Posterior vena cava (tissue), 2 donors: Measurements from ENCODE around the gene AFDN. TPM values are rescaled to one million over a fixed set of nuclear protein-coding genes. Genes with fewer than 3 reads are reported as not detected.

Experiments
- DNase-seq: peaks from one replicate; pipeline ENCODE4 v3.0.0-alpha.2; 2020; ENCODE audit warnings: low spot score
- intact Hi-C, 2 donors: fragments of 100-400 bp; cut with DNase I; formaldehyde crosslinking; loops; one replicate each; pipeline versions ENCODE4 v1.14.1 to v1.14.2; 2022 to 2023
- total RNA-seq, 2 donors: library from RNA; stranded (reverse); fragmentation: NEBNext Ultra II Directional; extraction: Animal tissue kit (Norgen Biotek cat#: 25700); gene quantifications; one replicate each; pipeline ENCODE4 v1.2.1, GENCODE V29; 2021
- donor health status: DM: yes; HTN: yes; CAD: no.
- donor health status: DM: yes; HTN: yes; CAD: no.

Gene AFDN
- total RNA-seq, 2 donors from 2014 or later: 49.3 to 68.6 TPM

DNA sequence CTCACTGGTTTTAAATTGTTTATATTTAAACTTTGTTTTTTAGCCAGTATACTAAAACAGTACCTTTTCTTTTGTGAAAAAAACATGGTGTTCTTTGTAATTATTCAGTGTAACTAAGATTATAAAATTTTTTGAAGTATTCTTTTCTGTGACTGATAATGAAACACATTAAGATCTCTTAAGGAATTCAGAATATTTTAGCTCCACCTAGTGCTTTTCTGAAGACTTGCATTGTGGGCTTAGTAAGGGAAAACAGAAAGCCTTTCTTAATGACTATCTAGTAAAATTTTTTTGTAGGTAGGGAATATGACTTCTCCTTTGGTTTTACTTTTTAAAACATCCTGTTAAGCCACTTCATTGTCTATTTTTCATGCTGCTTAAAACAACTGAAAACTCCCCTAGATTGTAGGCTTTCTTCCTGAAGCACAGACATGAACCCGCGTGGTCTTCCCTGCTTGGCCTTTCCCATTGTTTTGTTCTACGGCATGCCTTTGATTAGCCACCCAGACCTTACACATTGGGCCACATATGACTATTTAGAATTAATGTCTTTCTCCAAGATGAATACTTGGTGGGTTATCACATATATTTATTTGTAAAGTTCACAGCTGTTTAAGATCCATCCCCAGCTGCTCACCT, 72.1 kb downstream of the AFDN start:
- intact Hi-C loops: loop anchor here (10.0 kb wide), 2 partner anchors 414 to 684 kb away; no protein-coding TSS in a partner anchor
- DNase-seq: no peak

DNA sequence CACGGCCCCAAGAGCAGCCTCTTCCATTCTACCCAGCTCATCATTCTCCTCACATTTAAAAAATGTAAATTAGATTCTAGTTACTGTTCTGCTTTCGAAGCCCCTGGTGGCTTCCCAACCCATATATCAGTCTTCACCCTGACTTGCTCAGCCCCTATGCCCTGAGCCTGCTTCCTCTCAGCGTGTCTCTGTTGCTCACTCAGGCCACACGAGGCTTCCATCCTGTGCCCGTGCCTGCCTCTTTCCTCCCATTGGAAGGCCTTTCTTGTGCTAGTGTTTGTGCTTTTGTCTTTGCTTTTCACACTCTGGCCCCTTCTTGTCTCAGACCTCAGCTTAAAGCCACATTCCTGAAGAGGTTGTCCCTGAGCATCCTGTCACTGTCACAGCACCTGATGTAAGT, 78.1 kb downstream of the AFDN start:
- DNase-seq: no peak
- intact Hi-C loops: loop anchor here in 1 of 2 donors (10.0 kb wide), 1 partner anchor 420 kb away; no protein-coding TSS in a partner anchor

DNA sequence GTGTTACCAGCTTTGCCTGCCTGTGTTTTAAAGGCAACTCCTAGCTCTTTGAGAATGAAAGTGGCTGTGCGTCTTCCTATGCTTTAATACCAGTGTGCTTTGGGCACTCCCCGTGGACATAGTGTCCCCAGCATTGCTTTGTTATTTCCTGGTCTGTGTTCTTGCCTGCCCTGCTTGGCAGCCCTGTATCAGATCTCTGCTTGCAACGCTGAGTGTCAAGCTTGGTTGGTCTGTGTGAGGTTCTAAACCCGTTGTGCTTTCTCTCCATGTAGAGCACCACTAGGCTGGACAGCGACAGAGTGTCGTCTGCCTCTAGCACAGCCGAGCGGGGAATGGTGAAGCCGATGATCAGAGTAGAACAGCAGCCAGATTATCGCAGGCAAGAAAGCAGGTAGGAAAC, 80.2 kb downstream of the AFDN start:
- no peak for DNase-seq
- intact Hi-C loops: loop anchor here in 1 of 2 donors (10.0 kb wide), 1 partner anchor 422 kb away; no protein-coding TSS in a partner anchor

DNA sequence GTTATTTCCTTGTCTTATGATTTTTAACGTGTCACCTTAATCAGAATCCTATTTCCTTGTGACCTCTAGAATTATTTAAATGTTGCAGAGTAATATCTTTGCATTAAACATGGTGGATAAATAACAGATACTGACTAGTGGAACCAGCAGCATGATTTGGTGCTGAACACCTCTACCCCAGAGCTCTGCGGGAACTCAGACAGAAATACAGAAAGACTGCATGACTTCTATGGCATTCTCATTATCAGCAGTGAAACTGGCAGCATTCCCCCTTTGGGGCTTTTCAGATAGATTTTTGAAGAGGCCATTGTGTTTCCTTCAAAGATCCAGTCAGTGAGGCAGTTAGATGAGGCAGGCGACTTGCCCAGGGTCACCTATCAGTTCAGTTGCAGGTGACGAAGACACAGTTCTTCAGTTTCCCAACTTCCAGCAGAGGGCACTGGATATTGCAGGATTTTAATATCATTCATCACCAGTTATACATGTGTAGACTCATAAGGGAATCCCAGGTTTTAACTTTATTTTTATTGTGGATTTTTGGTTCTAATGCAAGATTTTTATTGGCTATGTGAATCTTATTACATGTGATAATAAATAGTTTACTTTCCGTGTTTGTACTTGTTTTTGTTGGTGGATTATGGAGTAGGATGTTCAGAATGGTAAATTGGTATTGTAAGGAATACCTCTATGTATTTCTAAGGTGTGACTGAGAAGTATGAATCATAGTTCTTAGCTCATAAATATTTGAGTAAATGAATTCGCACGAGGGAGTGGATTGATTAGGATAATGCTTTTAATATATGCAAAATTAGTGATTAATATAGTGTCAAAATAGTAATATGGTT, 81.3 kb downstream of the AFDN start:
- intact Hi-C loops: loop anchor here in 1 of 2 donors (1.0 to 10.0 kb wide), 2 partner anchors 31 to 423 kb away; no protein-coding TSS in a partner anchor
- no peak for DNase-seq

DNA sequence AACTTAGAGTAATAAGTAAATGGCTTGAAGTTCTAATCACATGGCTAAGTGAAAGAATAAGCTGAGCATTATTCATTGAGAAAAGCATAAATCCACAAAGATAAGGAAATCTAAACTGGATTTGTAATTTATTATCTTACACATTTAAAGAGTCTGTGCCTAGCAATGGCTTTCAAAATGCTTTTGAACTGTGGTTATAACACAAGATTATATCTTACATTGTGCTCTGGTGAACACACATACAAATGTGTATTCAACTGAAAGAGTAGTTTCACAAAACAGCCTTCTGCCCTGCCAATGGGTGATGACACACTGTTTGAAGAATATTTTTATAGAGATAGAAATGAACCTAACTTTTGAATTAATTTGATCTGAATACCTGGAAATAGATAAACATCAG, 83.3 kb downstream of the AFDN start:
- no peak for DNase-seq
- intact Hi-C loops: no loop called here

DNA sequence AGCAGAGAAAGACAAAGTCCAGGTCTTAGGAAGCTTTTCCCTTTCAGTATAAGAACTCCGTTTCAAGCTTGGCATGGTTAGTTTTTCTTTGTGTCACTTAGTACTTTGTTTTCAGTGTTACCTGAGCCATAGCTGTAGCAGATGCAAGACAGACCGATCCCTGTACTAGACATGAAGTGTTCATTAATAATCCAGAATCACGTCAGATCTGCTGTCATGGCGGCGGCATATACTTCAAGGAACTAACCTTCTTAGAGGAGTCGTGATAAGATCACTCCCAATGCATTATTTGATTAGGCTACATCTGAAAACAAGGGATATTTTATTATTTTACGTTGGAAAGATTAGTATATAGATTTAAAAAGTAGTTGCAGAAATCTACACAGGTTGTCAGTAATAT, 83.9 kb downstream of the AFDN start:
- intact Hi-C loops: no loop called here
- DNase-seq: no peak

DNA sequence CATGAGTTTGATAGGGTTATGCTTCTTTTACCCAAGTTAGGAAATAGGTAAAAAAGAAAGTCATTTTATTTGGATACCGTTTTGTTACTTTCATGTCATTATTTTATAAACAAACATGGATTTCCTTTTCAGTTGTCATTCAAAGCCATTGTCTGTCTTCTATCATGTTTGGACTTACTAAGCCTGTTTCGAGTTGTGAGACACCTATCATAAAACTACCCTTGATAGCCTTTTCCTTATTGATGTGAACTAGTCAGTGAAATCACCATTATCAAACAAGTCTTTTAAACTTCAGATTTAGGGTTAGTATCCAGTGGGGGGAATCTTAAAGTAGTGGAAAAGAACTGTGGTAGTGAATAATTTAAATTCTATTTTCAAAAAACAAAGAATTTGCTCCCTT, 85.8 kb downstream of the AFDN start:
- DNase-seq: no peak
- intact Hi-C loops: no loop called here

DNA sequence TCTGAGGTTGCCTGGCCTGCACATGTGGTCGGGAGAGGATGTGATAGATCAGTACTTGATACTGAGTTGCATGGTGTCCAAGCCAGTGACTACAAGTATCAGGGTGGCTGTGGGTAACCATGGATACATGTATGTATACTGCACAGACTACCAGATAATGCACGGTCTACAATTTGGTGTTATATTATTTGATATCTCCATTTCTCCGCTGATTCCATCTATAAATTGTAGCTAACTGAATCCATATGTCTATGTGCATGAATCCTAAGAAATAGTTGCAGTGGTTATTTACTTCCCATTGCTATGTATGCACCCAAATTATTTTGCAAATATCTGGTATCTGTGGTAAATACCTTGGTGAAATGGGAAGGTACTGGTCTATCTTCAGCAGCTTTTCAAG, 87.0 kb downstream of the AFDN start:
- intact Hi-C loops: no loop called here

DNA sequence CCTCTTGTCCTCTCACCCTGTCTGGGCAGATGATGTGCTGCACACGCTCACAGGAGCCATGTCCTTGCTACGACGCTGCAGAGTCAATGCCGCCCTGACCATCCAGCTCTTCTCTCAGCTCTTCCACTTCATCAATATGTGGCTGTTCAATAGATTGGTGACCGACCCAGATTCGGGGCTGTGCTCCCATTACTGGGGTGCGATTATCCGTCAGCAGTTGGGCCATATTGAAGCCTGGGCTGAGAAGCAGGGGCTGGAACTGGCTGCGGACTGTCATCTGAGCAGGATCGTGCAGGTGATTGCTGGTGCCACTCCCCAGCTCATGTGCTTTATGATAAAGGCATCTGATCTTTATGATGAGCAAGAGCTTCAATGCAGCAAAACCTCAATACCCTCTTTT, 88.4 kb downstream of the AFDN start:
- intact Hi-C loops: no loop called here
- DNase-seq: no peak

More for the DNA sequence above, 87.0 kb downstream of the AFDN start:
- DNase-seq: no peak

DNA sequence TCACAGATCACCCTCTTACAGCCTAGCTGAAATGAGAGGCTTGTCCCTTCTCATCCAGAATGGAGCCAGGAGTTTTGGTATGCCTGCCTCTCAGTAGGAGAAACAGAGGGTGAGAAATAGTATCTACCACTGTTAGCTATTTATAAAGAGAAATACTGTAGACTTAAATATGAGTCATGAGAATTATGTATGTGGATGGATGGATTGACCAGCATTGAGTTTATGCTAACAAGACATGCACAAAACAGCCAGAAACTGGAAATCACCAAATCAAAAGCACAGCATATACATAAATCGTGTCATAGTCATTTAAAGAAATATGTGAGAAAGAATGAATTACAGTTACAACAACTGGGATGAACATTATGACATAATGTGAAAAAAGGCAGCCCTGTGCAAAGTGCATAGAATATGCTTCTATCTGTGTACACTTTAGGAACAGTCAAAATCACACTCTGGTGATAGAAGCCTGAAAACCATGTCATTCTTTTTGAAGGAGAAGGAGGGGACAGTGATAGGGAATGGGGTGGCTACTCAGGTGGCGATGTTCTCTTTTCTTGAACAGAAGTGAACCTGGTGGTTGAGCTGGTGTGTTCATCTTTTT, 90.9 kb downstream of the AFDN start:
- DNase-seq: no peak
- intact Hi-C loops: no loop called here

DNA sequence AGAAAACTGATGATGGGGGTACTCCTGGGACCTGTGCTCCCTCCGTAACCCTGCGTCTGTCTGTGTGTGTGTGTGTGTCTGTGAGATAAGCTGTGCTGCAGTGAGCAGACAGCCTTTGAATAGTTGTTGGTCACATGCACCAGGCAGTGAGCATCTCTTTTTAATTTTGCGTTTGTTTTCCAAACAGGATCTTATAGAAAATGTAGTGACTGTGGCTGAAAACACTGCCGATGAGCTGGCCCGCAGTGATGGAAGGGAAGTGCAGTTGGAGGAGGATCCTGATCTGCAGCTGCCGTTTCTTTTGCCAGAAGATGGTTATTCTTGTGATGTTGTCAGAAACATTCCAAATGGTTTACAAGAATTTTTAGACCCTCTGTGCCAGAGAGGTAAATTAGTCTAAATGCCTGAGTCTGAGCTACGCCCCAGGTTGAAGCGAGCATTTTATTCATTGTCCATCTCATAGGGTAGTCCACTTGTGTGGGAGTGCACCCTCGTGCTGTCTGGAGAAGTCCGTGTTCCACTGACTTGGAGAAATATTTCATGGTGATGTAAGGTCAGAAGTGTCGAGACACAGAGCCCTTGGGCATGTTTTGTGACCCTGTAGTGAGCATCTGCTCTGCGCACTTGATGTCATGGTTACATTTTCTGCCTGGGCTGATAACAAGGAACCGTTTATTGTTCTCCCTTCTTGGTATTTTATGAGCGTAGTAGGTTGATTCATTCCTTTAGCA, 92.0 kb downstream of the AFDN start:
- intact Hi-C loops: no loop called here
- no peak for DNase-seq

DNA sequence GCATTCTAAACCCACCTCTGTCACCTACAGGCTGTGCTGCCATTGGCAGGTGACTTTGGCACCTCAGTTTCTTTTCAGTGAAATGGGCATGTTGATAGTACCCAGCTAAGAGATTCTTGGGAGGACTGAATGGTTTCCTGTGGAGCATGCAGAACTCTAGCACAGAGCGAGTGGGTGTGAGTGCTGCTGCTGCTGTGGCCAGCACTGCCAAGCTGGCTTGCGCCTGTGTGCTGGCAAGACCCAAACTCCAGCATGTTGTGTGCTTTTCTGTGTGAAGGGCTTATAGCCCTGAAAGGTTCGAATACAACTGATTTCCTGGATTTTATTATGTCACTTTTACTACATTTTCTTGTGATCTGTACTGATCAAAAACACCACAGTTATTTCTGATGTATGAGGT, 92.6 kb downstream of the AFDN start:
- DNase-seq: no peak
- intact Hi-C loops: no loop called here

DNA sequence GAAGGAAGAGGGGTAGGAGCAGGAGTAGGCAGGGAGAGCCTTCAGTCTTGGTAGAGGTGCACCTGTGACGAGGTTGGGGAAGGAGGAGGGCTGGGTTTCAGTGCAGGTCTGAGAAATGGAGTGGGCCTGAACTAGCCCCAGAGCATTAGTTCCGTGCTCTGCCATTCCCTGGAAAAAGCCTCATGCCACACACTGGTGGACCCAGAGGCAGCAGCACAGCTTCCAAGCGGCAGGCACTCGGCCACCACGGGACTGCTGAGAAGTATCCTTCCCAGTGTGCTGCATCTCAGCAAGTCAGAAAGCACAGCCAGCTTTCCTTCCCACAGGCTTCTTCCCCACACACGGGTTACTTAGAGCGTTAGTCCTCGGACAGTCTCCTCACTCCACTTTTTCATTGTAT, 93.5 kb downstream of the AFDN start:
- intact Hi-C loops: no loop called here
- DNase-seq: no peak

DNA sequence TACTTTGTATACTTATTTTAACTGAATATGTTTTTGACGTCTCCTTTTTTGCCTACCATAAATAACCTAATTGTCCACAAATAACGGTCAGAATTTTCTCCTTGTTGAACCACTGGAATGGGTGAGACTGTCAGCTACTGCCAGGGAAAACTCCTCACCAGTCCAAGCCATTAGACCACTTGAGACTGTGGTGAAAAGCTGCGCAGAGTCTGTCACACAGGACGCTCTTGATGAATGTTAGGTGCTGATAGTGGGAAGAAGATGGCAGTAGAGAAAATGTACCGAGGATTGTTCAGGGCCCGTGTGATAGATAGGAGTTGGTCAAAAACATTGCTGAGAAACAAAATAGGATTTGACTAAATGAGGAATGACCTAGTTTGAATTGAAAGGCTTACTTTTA, 95.1 kb downstream of the AFDN start:
- DNase-seq: no peak
- intact Hi-C loops: no loop called here

DNA sequence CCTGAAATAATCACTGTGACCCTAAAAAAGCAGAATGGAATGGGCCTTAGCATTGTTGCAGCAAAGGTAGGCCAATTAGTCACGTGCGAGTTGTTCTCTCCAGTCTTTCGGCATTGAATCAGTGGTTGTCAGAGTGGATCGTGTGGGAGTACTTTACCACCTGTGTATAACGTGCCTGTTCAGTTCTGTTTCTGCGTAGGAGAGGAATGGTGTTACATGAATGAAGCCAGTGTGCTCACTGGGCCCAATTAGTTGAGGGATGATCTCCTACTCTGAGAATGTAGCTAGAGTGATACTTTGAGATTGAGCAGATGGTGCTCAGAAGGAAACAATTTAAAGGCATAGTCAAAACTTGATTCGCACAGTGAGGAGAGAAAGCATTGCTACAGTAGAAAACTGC, 98.3 kb downstream of the AFDN start:
- DNase-seq: no peak

DNA sequence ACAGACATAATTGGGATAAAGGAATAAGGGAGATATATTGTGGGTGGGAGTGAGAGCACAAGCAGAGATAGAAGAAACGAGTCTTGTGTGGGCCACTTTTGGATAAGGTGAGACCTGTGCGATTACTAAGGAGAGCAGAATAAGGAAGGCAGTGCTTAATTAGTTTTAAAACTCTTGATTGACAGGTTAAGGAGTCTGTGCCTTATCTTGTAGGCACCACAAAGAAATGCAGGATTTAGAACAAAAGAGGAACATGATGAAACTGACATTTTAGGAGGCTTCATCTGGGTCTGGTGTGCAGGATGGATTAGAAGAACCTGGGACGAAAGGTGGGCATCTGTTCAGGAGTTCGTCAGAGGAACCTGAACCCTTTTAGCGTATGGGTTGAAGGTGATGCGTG, 100.5 kb downstream of the AFDN start:
- intact Hi-C loops: no loop called here
- no peak for DNase-seq

More for the DNA sequence above, 98.3 kb downstream of the AFDN start:
- intact Hi-C loops: no loop called here

DNA sequence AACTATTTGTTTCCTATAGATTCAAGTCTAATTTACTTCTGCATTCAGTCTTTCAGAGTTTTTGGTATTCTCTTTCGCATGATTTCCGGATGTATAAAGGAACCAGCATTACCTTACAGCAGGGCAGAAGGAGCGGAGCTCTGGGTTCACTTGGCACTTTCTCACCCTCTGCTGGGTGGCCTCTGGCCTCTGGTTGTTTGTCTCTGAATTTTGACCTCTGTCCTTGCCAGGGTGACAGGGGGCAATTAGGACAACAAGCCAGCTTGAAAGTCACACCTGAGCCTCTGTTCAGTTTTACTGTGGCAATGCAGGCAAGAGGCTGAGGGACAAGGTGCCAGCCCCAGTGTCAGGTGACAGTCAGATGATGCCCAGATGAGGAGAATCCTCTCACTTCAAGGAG, 101.4 kb downstream of the AFDN start:
- intact Hi-C loops: no loop called here

DNA sequence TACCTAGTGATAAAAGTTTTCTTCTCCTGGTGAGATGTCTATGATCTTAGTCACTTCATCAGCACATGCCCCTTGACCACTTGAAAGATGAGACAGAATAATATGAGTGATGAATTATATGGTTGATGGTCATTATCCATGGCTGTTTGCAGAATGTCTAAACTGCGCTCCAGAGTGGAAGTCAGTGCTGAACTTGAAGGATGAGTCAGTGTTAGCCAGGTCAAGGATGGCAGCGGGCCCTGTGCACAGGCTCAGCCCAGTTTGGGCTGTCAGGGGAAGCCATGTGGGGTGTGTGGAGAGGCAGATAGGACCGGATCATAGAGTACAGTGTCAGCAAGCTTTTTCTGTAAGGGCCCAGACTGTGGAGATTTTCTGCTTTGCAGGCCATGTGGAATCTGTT, 103.6 kb downstream of the AFDN start:
- no peak for DNase-seq
- intact Hi-C loops: no loop called here

More for the DNA sequence above, 101.4 kb downstream of the AFDN start:
- DNase-seq: no peak

DNA sequence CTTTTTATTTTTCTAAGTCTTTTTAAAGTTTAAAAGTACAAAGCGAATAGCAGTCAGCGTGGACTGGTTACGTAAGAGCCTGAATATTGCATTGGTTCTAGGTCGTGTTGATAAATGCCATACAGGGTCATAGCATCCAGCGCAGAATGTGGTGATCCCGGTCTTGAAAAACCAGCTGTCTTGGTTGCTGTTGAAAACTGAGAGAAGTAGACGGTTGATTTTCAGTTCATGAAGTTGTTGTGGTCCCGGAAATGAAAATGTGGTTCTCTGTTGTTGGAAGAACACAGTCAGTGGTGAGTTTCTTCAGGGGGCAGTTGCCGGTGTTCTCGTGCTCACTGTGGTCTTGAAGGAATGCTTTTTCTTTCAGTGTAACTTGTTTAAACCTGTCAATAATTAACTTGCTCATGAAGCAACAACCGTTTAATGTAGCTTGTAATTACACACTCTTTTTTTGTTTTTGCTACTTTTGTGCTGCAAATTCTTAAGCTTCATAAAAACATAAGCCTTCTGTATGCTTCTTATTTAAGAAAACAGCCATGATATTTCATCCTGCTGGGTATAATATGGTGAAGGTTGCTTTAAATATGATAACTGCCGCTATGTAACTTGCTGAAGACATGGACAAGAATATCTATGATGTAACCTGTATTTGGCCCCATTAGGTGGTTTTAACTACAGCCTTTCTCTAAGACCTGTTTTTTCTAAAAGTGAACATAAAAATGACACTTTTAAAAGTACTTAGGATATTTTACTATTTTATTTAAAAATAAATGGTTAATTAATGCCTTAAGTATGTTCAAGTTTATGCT, 106.0 kb downstream of the AFDN start:
- intact Hi-C loops: no loop called here
- DNase-seq: no peak
